HEK293 (cell line): Measurements from ENCODE around the gene ATRNL1.

Source experiments
- CTCF ChIA-PET: fragments of 350-600 bp; formaldehyde crosslinking; extraction: SDS; loops from one replicate; lab custom pipeline; 2021; ENCODE audit warnings: antibody characterized with exemption; lab: Yijun Ruan, JAX
- POLR2A ChIA-PET: fragments of 300-600 bp; formaldehyde crosslinking; extraction: SDS; loops from one replicate; lab custom pipeline; 2020; ENCODE audit warnings: antibody characterized with exemption, inconsistent platforms; lab: Yijun Ruan, JAX
- H3K27ac ChIP-seq: fragments of 200-500 bp; sonication (Bioruptor generic); 2 replicates; pipeline ENCODE4 v1.5.1; 2014; ENCODE audit warnings: low read depth, low read length, control low read depth, inconsistent platforms; ENCODE audit errors: extremely low read depth
- H3K36me3 ChIP-seq, 2 experiments: fragments of 200-500 bp in 1 of 2; sonication (Bioruptor generic) in 1 of 2; 1 replicate in 1 of 2; 2 replicates in 1 of 2; pipeline ENCODE4 v1.5.1; 2014 to 2017; ENCODE audit warnings: inconsistent platforms in 2 of 2, low read length in 2 of 2; ENCODE audit not compliant: control insufficient read depth in 2 of 2, insufficient read depth in 1 of 2
- H3K4me1 ChIP-seq: fragments of 200-500 bp; sonication (Bioruptor generic); 2 replicates; pipeline ENCODE4 v1.5.1; 2014; ENCODE audit warnings: mild to moderate bottlenecking, low read length, inconsistent platforms; ENCODE audit not compliant: control insufficient read depth, insufficient read depth
- H3K4me3 ChIP-seq: 2 replicates; pipeline ENCODE4 v1.5.1; 2011; ENCODE audit warnings: low read depth, mild to moderate bottlenecking, control low read depth, low read length, moderate library complexity
- H3K9me3 ChIP-seq: fragments of 200-500 bp; sonication (Bioruptor generic); 2 replicates; pipeline ENCODE4 v1.5.1; 2014; ENCODE audit warnings: low read depth, low read length, inconsistent platforms; ENCODE audit not compliant: control insufficient read depth, insufficient read depth
- EGR2 ChIP-seq: fragments of 450-650 bp; formaldehyde crosslinking; IDR thresholded peaks from 2 replicates; pipeline ENCODE4 v1.5.1; 2016; ENCODE audit warnings: low read depth, missing biosample characterization, missing genetic modification characterization
- HOXC10 ChIP-seq: sonication (generic); formaldehyde crosslinking; IDR thresholded peaks from 2 replicates; pipeline ENCODE4 v1.8.1; 2023; ENCODE audit warnings: mild to moderate bottlenecking, missing genetic modification reagents
- KLF8 ChIP-seq: fragments of 450-650 bp; formaldehyde crosslinking; IDR thresholded peaks from 2 replicates; pipeline ENCODE4 v1.5.1; 2016; ENCODE audit warnings: missing biosample characterization, missing genetic modification characterization
- MEIS1 ChIP-seq: sonication (generic); formaldehyde crosslinking; IDR thresholded peaks from 2 replicates; pipeline ENCODE4 v1.8.1; 2022; ENCODE audit warnings: missing genetic modification reagents, mild to moderate bottlenecking, borderline replicate concordance
- TCF7L2 ChIP-seq: IDR thresholded peaks from 2 replicates; pipeline ENCODE4 v1.6.1; 2011; ENCODE audit warnings: low read depth, mild to moderate bottlenecking, inconsistent platforms, low read length, moderate library complexity, borderline replicate concordance
- ZBTB17 ChIP-seq: fragments of 450-650 bp; formaldehyde crosslinking; IDR thresholded peaks from 2 replicates; pipeline ENCODE4 v1.5.1; 2016; ENCODE audit warnings: missing biosample characterization, missing genetic modification characterization
- ZNF202 ChIP-seq: fragments of 450-650 bp; formaldehyde crosslinking; IDR thresholded peaks from 2 replicates; pipeline ENCODE4 v1.5.1; 2016; ENCODE audit warnings: missing biosample characterization, missing genetic modification characterization, borderline replicate concordance
- ZNF248 ChIP-seq: fragments of 450-650 bp; formaldehyde crosslinking; IDR thresholded peaks from 2 replicates; pipeline ENCODE4 v1.5.1; 2017; ENCODE audit warnings: missing biosample characterization, missing genetic modification characterization
- ZNF302 ChIP-seq: fragments of 450-650 bp; formaldehyde crosslinking; IDR thresholded peaks from 2 replicates; pipeline ENCODE4 v1.5.1; 2016; ENCODE audit warnings: missing biosample characterization, missing genetic modification characterization, low read depth
- ZNF311 ChIP-seq: fragments of 450-650 bp; formaldehyde crosslinking; IDR thresholded peaks from 2 replicates; pipeline ENCODE4 v1.5.1; 2017; ENCODE audit warnings: missing biosample characterization, missing genetic modification characterization, borderline replicate concordance
- ZNF530 ChIP-seq: fragments of 450-650 bp; formaldehyde crosslinking; IDR thresholded peaks from 2 replicates; pipeline ENCODE4 v1.5.1; 2016; ENCODE audit warnings: low read depth, missing biosample characterization, missing genetic modification characterization
- ZNF544 ChIP-seq: fragments of 450-650 bp; formaldehyde crosslinking; IDR thresholded peaks from 2 replicates; pipeline ENCODE4 v1.5.0; 2017; ENCODE audit warnings: missing biosample characterization, missing genetic modification characterization
- ZNF660 ChIP-seq: fragments of 450-650 bp; IDR thresholded peaks from 2 replicates; pipeline ENCODE4 v1.5.1; 2018; ENCODE audit warnings: missing biosample characterization, mild to moderate bottlenecking, missing genetic modification characterization
- ZNF830 ChIP-seq: fragments of 450-650 bp; IDR thresholded peaks from 2 replicates; pipeline ENCODE4 v1.5.0; 2018; ENCODE audit warnings: missing biosample characterization, missing genetic modification characterization, low read depth, mild to moderate bottlenecking, moderate library complexity
- TF ChIP-seq, protein P1 (sequence below): fragments of 450-650 bp; formaldehyde crosslinking; IDR thresholded peaks from 2 replicates; pipeline ENCODE4 v1.5.1; 2016; ENCODE audit warnings: missing biosample characterization, missing genetic modification characterization
- TF ChIP-seq, protein P2 (sequence below): fragments of 450-650 bp; IDR thresholded peaks from 2 replicates; pipeline ENCODE4 v1.5.1; 2018; ENCODE audit warnings: missing biosample characterization, missing genetic modification characterization
- TF ChIP-seq, protein P3 (sequence below): fragments of 450-650 bp; formaldehyde crosslinking; IDR thresholded peaks from 2 replicates; pipeline ENCODE4 v1.5.1; 2016; ENCODE audit warnings: missing biosample characterization, missing genetic modification characterization

The ATRNL1 gene

DNA sequence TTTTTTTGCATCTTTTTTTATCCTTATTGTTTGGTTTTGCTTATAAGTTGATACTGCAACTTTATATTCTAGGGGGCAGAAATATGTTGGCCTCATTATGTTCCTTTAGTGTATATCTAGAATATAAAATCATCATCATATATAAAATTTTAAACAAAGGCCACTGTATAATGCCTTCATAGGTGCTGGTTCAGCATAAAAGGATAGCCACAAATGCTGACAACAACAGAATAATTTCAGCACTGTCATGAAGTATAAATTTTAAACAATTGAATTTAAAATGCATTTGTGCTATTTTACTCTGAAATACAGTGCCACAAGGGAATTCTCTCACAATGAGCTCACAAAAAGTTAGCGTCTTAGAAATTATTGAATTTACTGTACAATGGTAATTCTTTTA lies 285.9 kb downstream of the ATRNL1 start:
- no peaks in the 10 kb centered on the region for H3K36me3 ChIP-seq
- CTCF ChIA-PET: no interaction called here
- H3K4me3 ChIP-seq: no peak overlapping the region
- H3K4me1 ChIP-seq: no peaks in the 10 kb centered on the region
- TF ChIP-seq ZNF544 (tag by site-specific recombination): no peak
- no peak for TF ChIP-seq ZNF830 (tag by site-specific recombination)
- TF ChIP-seq, protein P1, sequence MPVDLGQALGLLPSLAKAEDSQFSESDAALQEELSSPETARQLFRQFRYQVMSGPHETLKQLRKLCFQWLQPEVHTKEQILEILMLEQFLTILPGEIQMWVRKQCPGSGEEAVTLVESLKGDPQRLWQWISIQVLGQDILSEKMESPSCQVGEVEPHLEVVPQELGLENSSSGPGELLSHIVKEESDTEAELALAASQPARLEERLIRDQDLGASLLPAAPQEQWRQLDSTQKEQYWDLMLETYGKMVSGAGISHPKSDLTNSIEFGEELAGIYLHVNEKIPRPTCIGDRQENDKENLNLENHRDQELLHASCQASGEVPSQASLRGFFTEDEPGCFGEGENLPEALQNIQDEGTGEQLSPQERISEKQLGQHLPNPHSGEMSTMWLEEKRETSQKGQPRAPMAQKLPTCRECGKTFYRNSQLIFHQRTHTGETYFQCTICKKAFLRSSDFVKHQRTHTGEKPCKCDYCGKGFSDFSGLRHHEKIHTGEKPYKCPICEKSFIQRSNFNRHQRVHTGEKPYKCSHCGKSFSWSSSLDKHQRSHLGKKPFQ (tag by site-specific recombination): no peak
- TF ChIP-seq ZNF660 (tag by site-specific recombination): no peak
- TF ChIP-seq, all 188 proteins: peak for 0
- POLR2A ChIA-PET: no interaction called here
- no peaks in the 10 kb centered on the region for H3K9me3 ChIP-seq
- H3K27ac ChIP-seq: no peak overlapping the region

DNA sequence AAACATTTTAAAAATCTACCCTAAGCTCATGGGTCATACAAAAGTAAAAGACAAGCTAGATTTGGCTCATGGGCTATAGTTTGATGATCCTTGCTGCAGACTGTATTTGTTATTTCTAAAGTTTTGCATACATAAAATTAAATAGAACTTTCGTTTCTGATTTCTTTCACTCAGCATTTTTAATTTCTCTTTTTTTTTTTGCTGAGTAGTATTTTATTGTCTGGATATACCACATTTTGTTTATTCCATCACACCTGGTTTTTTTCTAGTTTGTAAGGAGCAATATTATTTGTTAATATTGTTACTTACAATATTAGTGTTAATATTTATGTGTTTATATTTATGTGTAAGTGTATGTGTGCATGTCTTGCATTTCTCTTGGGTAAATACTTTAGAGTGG lies 291.5 kb downstream of the ATRNL1 start:
- POLR2A ChIA-PET: no interaction called here

DNA sequence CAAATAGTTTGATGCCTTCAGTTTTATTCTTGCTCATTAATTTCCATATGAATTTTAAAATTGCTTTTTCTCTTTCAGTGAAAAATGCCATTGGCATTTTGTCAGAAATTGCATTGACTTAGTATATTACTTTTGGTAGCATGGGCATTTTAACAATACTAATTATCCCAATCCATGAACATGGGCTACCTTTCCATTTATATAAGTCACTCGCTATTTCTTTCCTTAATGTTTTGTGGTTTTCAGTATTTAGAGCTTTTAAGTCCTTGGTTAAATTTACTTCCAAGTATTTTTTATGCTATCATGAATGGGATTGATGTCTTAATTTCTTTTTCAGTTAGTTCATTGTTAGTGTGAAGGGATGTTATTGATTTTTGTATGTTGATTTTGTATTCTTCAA lies 297.4 kb downstream of the ATRNL1 start:
- ChIA-PET POLR2A (no interaction called here), CTCF (no interaction called here)
- H3K36me3 ChIP-seq: no peaks in the 10 kb centered on the region
- H3K4me3 ChIP-seq: no peak overlapping the region
- no peak overlapping the region for H3K27ac ChIP-seq
- H3K9me3 ChIP-seq: no peaks in the 10 kb centered on the region
- H3K4me1 ChIP-seq: no peaks in the 10 kb centered on the region
- TF ChIP-seq EGR2 (tag by site-specific recombination) (no peak), ZNF530 (tag by site-specific recombination) (no peak), ZNF248 (tag by site-specific recombination) (peak; percentile 98)
- TF ChIP-seq, all 188 proteins: peak for 1

More for the DNA sequence above, 291.5 kb downstream of the ATRNL1 start:
- H3K27ac ChIP-seq: no peak overlapping the region
- no peak overlapping the region for H3K4me3 ChIP-seq
- no peak for TF ChIP-seq ZNF311
- CTCF ChIA-PET: no interaction called here
- H3K36me3 ChIP-seq: no peaks in the 10 kb centered on the region
- no peaks in the 10 kb centered on the region for H3K9me3 ChIP-seq
- H3K4me1 ChIP-seq: no peaks in the 10 kb centered on the region

DNA sequence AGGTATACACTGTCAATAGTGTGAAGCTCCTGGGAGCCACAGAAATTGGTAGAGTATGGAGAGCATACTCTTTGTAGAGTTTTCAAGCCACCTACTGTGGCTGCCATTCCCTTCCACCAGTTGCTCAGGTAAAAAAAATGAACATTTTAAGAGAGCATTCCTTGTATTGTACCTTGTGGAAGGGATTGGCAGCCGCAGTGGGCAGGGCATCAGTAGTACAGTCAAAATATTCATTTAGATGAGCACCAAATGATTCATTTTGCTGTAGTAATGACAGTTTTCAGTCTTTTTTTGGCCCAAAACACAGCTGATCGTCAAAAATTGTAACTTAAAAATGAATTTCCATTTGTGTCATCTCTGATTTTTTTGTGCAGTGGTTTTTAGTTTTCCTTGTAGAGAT lies 304.9 kb downstream of the ATRNL1 start:
- TF ChIP-seq ZBTB17 (tag by site-specific recombination): no peak
- no peak for TF ChIP-seq HOXC10 (CRISPR knock-in tag)
- no peak for TF ChIP-seq ZNF302 (tag by site-specific recombination)
- TF ChIP-seq ZNF202 (tag by site-specific recombination): no peak
- no peak for TF ChIP-seq MEIS1 (CRISPR knock-in tag)
- no peak for TF ChIP-seq KLF8 (tag by site-specific recombination)
- no peak overlapping the region for H3K4me3 ChIP-seq
- no peak overlapping the region for H3K27ac ChIP-seq
- POLR2A ChIA-PET: no interaction called here
- CTCF ChIA-PET: no interaction called here
- no peaks in the 10 kb centered on the region; the same call in 1 of the 2 replicates for H3K9me3 ChIP-seq
- no peaks in the 10 kb centered on the region for H3K36me3 ChIP-seq
- no peaks in the 10 kb centered on the region for H3K4me1 ChIP-seq

DNA sequence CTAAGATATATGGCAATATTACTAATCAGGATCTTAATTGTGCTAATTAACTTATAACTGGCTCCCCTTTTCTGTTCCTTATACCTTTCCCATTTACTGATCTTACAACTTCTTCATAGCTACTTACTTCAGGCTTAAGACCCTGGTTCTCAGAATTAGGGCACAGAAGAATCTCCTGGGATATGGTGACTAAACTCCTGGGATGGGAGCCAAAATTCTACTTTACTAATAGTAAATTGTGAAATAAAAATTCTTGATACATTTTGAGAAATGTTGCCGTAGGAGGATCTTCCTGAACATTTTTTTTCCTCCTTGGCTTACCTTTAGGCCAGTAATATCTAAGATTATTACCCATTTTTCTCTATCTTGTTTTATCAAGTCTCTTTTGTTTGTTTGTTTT lies 309.5 kb downstream of the ATRNL1 start:
- POLR2A ChIA-PET: no interaction called here
- CTCF ChIA-PET: no interaction called here
- H3K27ac ChIP-seq: no peak overlapping the region
- TF ChIP-seq, protein P2, sequence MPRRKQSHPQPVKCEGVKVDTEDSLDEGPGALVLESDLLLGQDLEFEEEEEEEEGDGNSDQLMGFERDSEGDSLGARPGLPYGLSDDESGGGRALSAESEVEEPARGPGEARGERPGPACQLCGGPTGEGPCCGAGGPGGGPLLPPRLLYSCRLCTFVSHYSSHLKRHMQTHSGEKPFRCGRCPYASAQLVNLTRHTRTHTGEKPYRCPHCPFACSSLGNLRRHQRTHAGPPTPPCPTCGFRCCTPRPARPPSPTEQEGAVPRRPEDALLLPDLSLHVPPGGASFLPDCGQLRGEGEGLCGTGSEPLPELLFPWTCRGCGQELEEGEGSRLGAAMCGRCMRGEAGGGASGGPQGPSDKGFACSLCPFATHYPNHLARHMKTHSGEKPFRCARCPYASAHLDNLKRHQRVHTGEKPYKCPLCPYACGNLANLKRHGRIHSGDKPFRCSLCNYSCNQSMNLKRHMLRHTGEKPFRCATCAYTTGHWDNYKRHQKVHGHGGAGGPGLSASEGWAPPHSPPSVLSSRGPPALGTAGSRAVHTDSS (tag by site-specific recombination): no peak
- TF ChIP-seq, protein P3, sequence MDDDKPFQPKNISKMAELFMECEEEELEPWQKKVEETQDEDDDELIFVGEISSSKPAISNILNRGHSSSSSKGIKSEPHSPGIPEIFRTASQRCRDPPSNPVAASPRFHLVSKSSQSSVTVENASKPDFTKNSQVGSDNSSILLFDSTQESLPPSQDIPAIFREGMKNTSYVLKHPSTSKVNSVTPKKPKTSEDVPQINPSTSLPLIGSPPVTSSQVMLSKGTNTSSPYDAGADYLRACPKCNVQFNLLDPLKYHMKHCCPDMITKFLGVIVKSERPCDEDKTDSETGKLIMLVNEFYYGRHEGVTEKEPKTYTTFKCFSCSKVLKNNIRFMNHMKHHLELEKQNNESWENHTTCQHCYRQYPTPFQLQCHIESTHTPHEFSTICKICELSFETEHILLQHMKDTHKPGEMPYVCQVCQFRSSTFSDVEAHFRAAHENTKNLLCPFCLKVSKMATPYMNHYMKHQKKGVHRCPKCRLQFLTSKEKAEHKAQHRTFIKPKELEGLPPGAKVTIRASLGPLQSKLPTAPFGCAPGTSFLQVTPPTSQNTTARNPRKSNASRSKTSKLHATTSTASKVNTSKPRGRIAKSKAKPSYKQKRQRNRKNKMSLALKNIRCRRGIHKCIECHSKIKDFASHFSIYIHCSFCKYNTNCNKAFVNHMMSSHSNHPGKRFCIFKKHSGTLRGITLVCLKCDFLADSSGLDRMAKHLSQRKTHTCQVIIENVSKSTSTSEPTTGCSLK (tag by site-specific recombination): no peak
- TF ChIP-seq TCF7L2: no peak

More for the DNA sequence above, 309.5 kb downstream of the ATRNL1 start:
- H3K4me3 ChIP-seq: no peak overlapping the region
- no peaks in the 10 kb centered on the region for H3K4me1 ChIP-seq
- H3K9me3 ChIP-seq: no peaks in the 10 kb centered on the region; the same call in 1 of the 2 replicates
- H3K36me3 ChIP-seq: no peaks in the 10 kb centered on the region
